ENCODE data around the gene ZNF805. TPM values are rescaled to one million over a fixed set of nuclear protein-coding genes. Genes with fewer than 3 reads are reported as not detected.

The ZNF805 gene
- total RNA-seq, 1 donor from 2014 or later = 24.5 TPM

- peak; percentile 90 for DNase-seq (ENCODE audit: extremely low spot score, unreplicated experiment)
- H3K27ac Mint-ChIP-seq (ENCODE audit: unreplicated experiment) = peak overlapping the region; percentile 81
- TF ChIP-seq, protein P1, sequence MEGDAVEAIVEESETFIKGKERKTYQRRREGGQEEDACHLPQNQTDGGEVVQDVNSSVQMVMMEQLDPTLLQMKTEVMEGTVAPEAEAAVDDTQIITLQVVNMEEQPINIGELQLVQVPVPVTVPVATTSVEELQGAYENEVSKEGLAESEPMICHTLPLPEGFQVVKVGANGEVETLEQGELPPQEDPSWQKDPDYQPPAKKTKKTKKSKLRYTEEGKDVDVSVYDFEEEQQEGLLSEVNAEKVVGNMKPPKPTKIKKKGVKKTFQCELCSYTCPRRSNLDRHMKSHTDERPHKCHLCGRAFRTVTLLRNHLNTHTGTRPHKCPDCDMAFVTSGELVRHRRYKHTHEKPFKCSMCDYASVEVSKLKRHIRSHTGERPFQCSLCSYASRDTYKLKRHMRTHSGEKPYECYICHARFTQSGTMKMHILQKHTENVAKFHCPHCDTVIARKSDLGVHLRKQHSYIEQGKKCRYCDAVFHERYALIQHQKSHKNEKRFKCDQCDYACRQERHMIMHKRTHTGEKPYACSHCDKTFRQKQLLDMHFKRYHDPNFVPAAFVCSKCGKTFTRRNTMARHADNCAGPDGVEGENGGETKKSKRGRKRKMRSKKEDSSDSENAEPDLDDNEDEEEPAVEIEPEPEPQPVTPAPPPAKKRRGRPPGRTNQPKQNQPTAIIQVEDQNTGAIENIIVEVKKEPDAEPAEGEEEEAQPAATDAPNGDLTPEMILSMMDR (IDR thresholded peaks at IDR 0.05) = no peak
- H3K4me1 Mint-ChIP-seq (ENCODE audit: unreplicated experiment) = peaks cover 31% of the 10 kb centered on the region
- no peak overlapping the region for H3K4me3 Mint-ChIP-seq (ENCODE audit: unreplicated experiment)
- peaks cover 1% of the 10 kb centered on the region for H3K9me3 Mint-ChIP-seq (ENCODE audit: unreplicated experiment)
- peaks cover 51% of the 10 kb centered on the region for H3K36me3 Mint-ChIP-seq (ENCODE audit: unreplicated experiment)
- no peaks in the 10 kb centered on the region for H3K27me3 Mint-ChIP-seq (ENCODE audit: unreplicated experiment)
Observed at GRCh38 chr19:57302020-57302465, 61.6 kb downstream of the ZNF805 start.

GRCh38 chr19:57302727-57303401 lies 62.4 kb downstream of the ZNF805 start:
- TF ChIP-seq, protein P1 (IDR thresholded peaks at IDR 0.05) = no peak
- peak overlapping the region; percentile 81 for H3K27ac Mint-ChIP-seq (ENCODE audit: unreplicated experiment)
- no peaks in the 10 kb centered on the region for H3K9me3 Mint-ChIP-seq (ENCODE audit: unreplicated experiment)
- DNase-seq (ENCODE audit: extremely low spot score, unreplicated experiment) = no peak
- peaks cover 45% of the 10 kb centered on the region for H3K36me3 Mint-ChIP-seq (ENCODE audit: unreplicated experiment)
- H3K27me3 Mint-ChIP-seq (ENCODE audit: unreplicated experiment) = no peaks in the 10 kb centered on the region
- H3K4me3 Mint-ChIP-seq (ENCODE audit: unreplicated experiment) = no peak overlapping the region
- peaks cover 30% of the 10 kb centered on the region for H3K4me1 Mint-ChIP-seq (ENCODE audit: unreplicated experiment)

Other genes starting within 250 kb of the ZNF805 start
- not detected in 2 replicates for gene USP29, start 120.6 kb upstream of the ZNF805 start, total RNA-seq
- not detected in 2 replicates for gene ZIM3, start 95.4 kb upstream of the ZNF805 start, total RNA-seq
- gene DUXA, start 73.1 kb upstream of the ZNF805 start, total RNA-seq = not detected in 2 replicates
- 34.2 and 36.8 TPM in 2 replicates for gene ZNF264, start 49.1 kb upstream of the ZNF805 start, total RNA-seq
- gene AURKC, start 9.6 kb upstream of the ZNF805 start, total RNA-seq = 0.86 and 0.94 TPM in 2 replicates
- 85.1 and 86.1 TPM in 2 replicates for gene ZNF460, start 39.9 kb downstream of the ZNF805 start, total RNA-seq
- 7.1 and 7.3 TPM in 2 replicates for gene ZNF543, start 79.8 kb downstream of the ZNF805 start, total RNA-seq
- 9.5 and 11.0 TPM in 2 replicates for gene ZNF304, start 110.6 kb downstream of the ZNF805 start, total RNA-seq
- gene TRAPPC2B, start 122.9 kb downstream of the ZNF805 start, total RNA-seq = 10.9 and 13.4 TPM in 2 replicates
- 3.4 and 5.5 TPM in 2 replicates for gene ZNF547, start 122.9 kb downstream of the ZNF805 start, total RNA-seq
- 18.3 and 19.8 TPM in 2 replicates for gene ZNF548, start 149.2 kb downstream of the ZNF805 start, total RNA-seq
- gene ZNF17, start 170.5 kb downstream of the ZNF805 start, total RNA-seq = 12.4 and 12.7 TPM in 2 replicates
- 9.4 and 9.5 TPM in 2 replicates for gene ZNF749, start 194.7 kb downstream of the ZNF805 start, total RNA-seq
- gene VN1R1, start 216.5 kb downstream of the ZNF805 start, total RNA-seq = 0.62 and 0.68 TPM in 2 replicates
- gene ZNF772, start 236.9 kb downstream of the ZNF805 start, total RNA-seq = 10.4 and 10.8 TPM in 2 replicates
- gene ZNF419, start 247.1 kb downstream of the ZNF805 start, total RNA-seq = 11.8 and 13.5 TPM in 2 replicates